H1 (cell line): ENCODE results near the gene RIPPLY2. TPM values are rescaled to one million over a fixed set of nuclear protein-coding genes. Genes with fewer than 3 reads are reported as not detected.
A peak's percentile ranks its signal among the peaks of the same experiment; 100 is the strongest.

ENCODE experiments used
- CTCF ChIA-PET: fragments of 300-600 bp; sonication (Branson Sonifier 250); formaldehyde crosslinking; loops from one replicate; lab custom pipeline; 2021; ENCODE audit not compliant: partially characterized antibody; lab: Charles Lee
- POLR2A ChIA-PET: fragments of 300-600 bp; sonication (Branson Sonifier 250); formaldehyde crosslinking; loops from one replicate; lab custom pipeline; 2021; ENCODE audit warnings: inconsistent platforms; ENCODE audit not compliant: partially characterized antibody; lab: Charles Lee
- DNase-seq, 2 experiments: peaks; one replicate each; pipeline versions ENCODE4 v3.0.0 to v3.0.0-alpha.2; 2010 to 2022; ENCODE audit warnings: low spot score in 2 of 2, low read depth in 1 of 2, mixed read lengths in 1 of 2
- FAIRE-seq: peaks from 2 replicates; lab custom pipeline; 2011; peaks lifted over from hg19 to GRCh38; lab: Jason Lieb, UNC
- H2AFZ ChIP-seq: 2 replicates; pipeline ENCODE4 v1.8.1; 2012; ENCODE audit warnings: low read length, inconsistent platforms
- H2AK5ac ChIP-seq: 2 replicates; pipeline ENCODE4 v1.6.1; 2013; ENCODE audit warnings: low read depth, low read length
- H2BK120ac ChIP-seq: replicated peaks from 2 replicates; pipeline ENCODE3; 2013; ENCODE audit warnings: low read depth, low read length, inconsistent platforms
- H2BK12ac ChIP-seq: 2 replicates; pipeline ENCODE4 v1.6.1; 2013; ENCODE audit warnings: low read depth, low read length
- H2BK15ac ChIP-seq: 2 replicates; pipeline ENCODE4 v1.6.1; 2013; ENCODE audit warnings: low read length
- H2BK20ac ChIP-seq: 2 replicates; pipeline ENCODE4 v1.6.1; 2013; ENCODE audit warnings: low read length
- H2BK5ac ChIP-seq: 2 replicates; pipeline ENCODE4 v1.6.1; 2013; ENCODE audit warnings: low read depth, low read length
- H3K14ac ChIP-seq: 2 replicates; pipeline ENCODE4 v1.6.1; 2013; ENCODE audit warnings: inconsistent platforms; ENCODE audit not compliant: insufficient read length
- H3K18ac ChIP-seq: 2 replicates; pipeline ENCODE4 v1.6.1; 2013; ENCODE audit warnings: low read length; ENCODE audit errors: extremely low read depth
- H3K23ac ChIP-seq: 2 replicates; pipeline ENCODE4 v1.6.1; 2013; ENCODE audit warnings: inconsistent platforms; ENCODE audit not compliant: insufficient read length
- H3K23me2 ChIP-seq: 2 replicates; pipeline ENCODE4 v1.6.1; 2013; ENCODE audit warnings: low read depth, low read length
- H3K27ac ChIP-seq: 2 replicates; pipeline ENCODE4 v1.6.1; 2011; ENCODE audit warnings: low read depth, low read length, inconsistent platforms
- H3K27me3 ChIP-seq, 4 experiments: replicated peaks in 1 of 4; 1 replicate in 1 of 4; 2 replicates in 3 of 4; pipeline versions ENCODE4 v1.6.1 to v1.8.1; 2011 to 2013; ENCODE audit warnings: low read length in 3 of 4, mild to moderate bottlenecking in 3 of 4, inconsistent platforms in 2 of 4, mixed read lengths in 2 of 4, moderate library complexity in 1 of 4; ENCODE audit not compliant: control insufficient read depth in 3 of 4, insufficient read depth in 3 of 4; ENCODE audit errors: extremely low read depth in 1 of 4
- H3K36me3 ChIP-seq, 4 experiments: 2 replicates each; pipeline versions ENCODE4 v1.6.1 to v1.8.1; 2011 to 2013; ENCODE audit warnings: mild to moderate bottlenecking in 4 of 4, low read length in 3 of 4, moderate library complexity in 2 of 4, control low read depth in 1 of 4, inconsistent platforms in 1 of 4; ENCODE audit not compliant: insufficient read depth in 4 of 4, control insufficient read depth in 2 of 4
- H3K4ac ChIP-seq: replicated peaks from 2 replicates; pipeline ENCODE3; 2013; ENCODE audit warnings: low read length, low read depth, mixed read lengths, inconsistent platforms; ENCODE audit not compliant: insufficient read length
- H3K4me1 ChIP-seq, 4 experiments: replicated peaks in 1 of 4; 1 replicate in 1 of 4; 2 replicates in 3 of 4; pipeline versions ENCODE4 v1.6.1 to v1.8.1; 2011 to 2013; ENCODE audit warnings: low read length in 3 of 4, inconsistent platforms in 2 of 4, mixed read lengths in 1 of 4; ENCODE audit not compliant: insufficient read depth in 4 of 4, control insufficient read depth in 3 of 4
- H3K4me2 ChIP-seq, 2 experiments: 2 replicates each; pipeline versions ENCODE4 v1.6.1 to v1.8.1; 2011 to 2013; ENCODE audit warnings: low read depth in 2 of 2, low read length in 2 of 2, control low read depth in 1 of 2, inconsistent platforms in 1 of 2, mild to moderate bottlenecking in 1 of 2; ENCODE audit not compliant: insufficient read depth in 1 of 2
- H3K4me3 ChIP-seq, 4 experiments: fragments of 200-600, 300-600 bp in 1 of 4; sonication (generic), shearing (Covaris generic), sonication (Bioruptor Twin) in 1 of 4; 2 replicates each; pipeline versions ENCODE4 v1.5.1 to v1.8.1; 2011 to 2016; ENCODE audit warnings: low read length in 4 of 4, low read depth in 3 of 4, control low read depth in 2 of 4, inconsistent platforms in 2 of 4, mild to moderate bottlenecking in 2 of 4, mixed read lengths in 1 of 4, moderate library complexity in 1 of 4; ENCODE audit not compliant: insufficient read depth in 2 of 4; ENCODE audit errors: extremely low read depth in 1 of 4
- H3K56ac ChIP-seq: replicated peaks from 2 replicates; pipeline ENCODE3; 2013; ENCODE audit warnings: low read depth, mild to moderate bottlenecking, mixed read lengths, low read length, inconsistent platforms; ENCODE audit not compliant: insufficient read length
- H3K79me1 ChIP-seq: 2 replicates; pipeline ENCODE4 v1.6.1; 2013; ENCODE audit warnings: low read depth, low read length, control low read depth
- H3K79me2 ChIP-seq, 2 experiments: 2 replicates each; pipeline versions ENCODE4 v1.6.1 to v1.8.1; 2012 to 2013; ENCODE audit warnings: low read length in 2 of 2, mild to moderate bottlenecking in 2 of 2, inconsistent platforms in 1 of 2; ENCODE audit not compliant: insufficient read depth in 2 of 2, control insufficient read depth in 1 of 2
- H3K9ac ChIP-seq, 4 experiments: replicated peaks in 1 of 4; 1 replicate in 1 of 4; 2 replicates in 3 of 4; pipeline versions ENCODE4 v1.6.1 to v1.8.1; 2011 to 2013; ENCODE audit warnings: low read depth in 3 of 4, low read length in 3 of 4, control low read depth in 2 of 4, mild to moderate bottlenecking in 2 of 4, moderate library complexity in 2 of 4, inconsistent platforms in 1 of 4; ENCODE audit errors: extremely low read depth in 1 of 4
- H3K9me3 ChIP-seq, 2 experiments: 2 replicates each; pipeline versions ENCODE4 v1.6.1 to v1.8.1; 2012 to 2013; ENCODE audit warnings: mild to moderate bottlenecking in 2 of 2, moderate library complexity in 2 of 2, control low read depth in 1 of 2, inconsistent platforms in 1 of 2, low read depth in 1 of 2, low read length in 1 of 2, mixed read lengths in 1 of 2; ENCODE audit not compliant: insufficient read depth in 2 of 2
- H4K20me1 ChIP-seq, 2 experiments: replicated peaks in 1 of 2; 2 replicates each; pipeline versions ENCODE3 to v1.8.1; 2011 to 2013; ENCODE audit warnings: inconsistent platforms in 2 of 2, low read length in 2 of 2, mild to moderate bottlenecking in 1 of 2; ENCODE audit not compliant: insufficient read depth in 2 of 2, control insufficient read depth in 1 of 2
- H4K5ac ChIP-seq: 2 replicates; pipeline ENCODE4 v1.6.1; 2013; ENCODE audit warnings: low read length, low read depth, mixed read lengths, inconsistent platforms; ENCODE audit not compliant: insufficient read length
- H4K8ac ChIP-seq: 2 replicates; pipeline ENCODE4 v1.8.0; 2013; ENCODE audit warnings: mild to moderate bottlenecking, moderate library complexity, low read length, inconsistent platforms; ENCODE audit not compliant: insufficient read depth; ENCODE audit errors: extremely low read depth
- H4K91ac ChIP-seq: replicated peaks from 2 replicates; pipeline ENCODE3; 2013; ENCODE audit warnings: low read length, mixed read lengths, inconsistent platforms; ENCODE audit not compliant: insufficient read length
- CEBPB ChIP-seq: IDR thresholded peaks from 2 replicates; pipeline ENCODE4 v1.6.1; 2012; ENCODE audit warnings: low read depth, low read length
- EZH2 ChIP-seq: fragments of 200-600 bp; sonication (generic); IDR thresholded peaks from 2 replicates; pipeline ENCODE4 v1.7.1; 2012; ENCODE audit warnings: low read depth, mild to moderate bottlenecking, moderate library complexity, low read length, inconsistent platforms; ENCODE audit not compliant: severe bottlenecking
- MAX ChIP-seq: IDR thresholded peaks from 2 replicates; pipeline ENCODE4 v1.6.1; 2012; ENCODE audit warnings: inconsistent platforms
- RBBP5 ChIP-seq: IDR thresholded peaks from 2 replicates; pipeline ENCODE4 v1.7.1; 2012; ENCODE audit warnings: low read depth, mild to moderate bottlenecking, inconsistent platforms, low read length, moderate library complexity, borderline replicate concordance
- WGBS, 2 experiments: shearing (Covaris generic) in 1 of 2; methylation state at CpG; one replicate each; pipeline versions ENCODE4 v1.1.6 to v1.1.7; 2013 to 2015; ENCODE audit warnings: low lambda C conversion rate in 2 of 2, mixed read lengths in 2 of 2, inconsistent platforms in 1 of 2, low coverage in 1 of 2, missing lambda C conversion rate in 1 of 2; ENCODE audit not compliant: insufficient replicate concordance in 2 of 2, insufficient coverage in 1 of 2, insufficient read length in 1 of 2; ENCODE audit errors: extremely low coverage in 1 of 2, missing lambda C conversion rate in 1 of 2; 5-methylcytosine and 5-hydroxymethylcytosine counted together
- long read RNA-seq, 2 experiments: library from RNA in 1 of 2; library from capped mRNA in 1 of 2; stranded (forward); transcript quantifications; one replicate each; pipeline ENCODE4 v2.0.0, GENCODE V29; 2021; ENCODE audit warnings: inconsistent platforms in 1 of 2
- polyA minus RNA-seq, 3 experiments: library from RNA; depleted of rRNA, polyadenylated mRNA; stranded (reverse); fragments of >200 nt; gene quantifications; 1 replicate in 2 of 3; 2 replicates in 1 of 3; pipeline ENCODE4 v1.2.3, GENCODE V29; 2011
- polyA plus RNA-seq, 7 experiments: library from polyadenylated mRNA; depleted of rRNA in 3 of 7; stranded (reverse) in 5 of 7; unstranded in 2 of 7; fragments of >200 nt in 5 of 7; fragments of 200-250 nt in 2 of 7; gene quantifications; 1 replicate in 5 of 7; 2 replicates in 1 of 7; 4 replicates in 1 of 7; pipeline versions ENCODE4 v1.2.1 to v1.2.3, GENCODE V29; 2011 to 2013; ENCODE audit warnings: missing spikeins in 2 of 7, mixed read lengths in 2 of 7
- total RNA-seq: library from RNA; stranded (reverse); fragmentation: NEBNext Ultra II Directional; extraction: Animal tissue kit (Norgen Biotek cat#: 25700); gene quantifications from 2 replicates; pipeline ENCODE4 v1.2.1, GENCODE V29; 2021

The RIPPLY2 gene, protein sequence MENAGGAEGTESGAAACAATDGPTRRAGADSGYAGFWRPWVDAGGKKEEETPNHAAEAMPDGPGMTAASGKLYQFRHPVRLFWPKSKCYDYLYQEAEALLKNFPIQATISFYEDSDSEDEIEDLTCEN
- 0.74 and 1.9 TPM in 2 replicates for total RNA-seq
- polyA plus RNA-seq (2011; rRNA removed) = 1.3 and 1.5 TPM in 2 replicates
- polyA plus RNA-seq (2011; cell fraction: cytosol; rRNA removed) = 1.7 TPM
- 0.19 TPM for polyA plus RNA-seq (2011; cell fraction: nucleus; rRNA removed)
- 1.8 to 3.6 TPM (median 2.3 TPM) in 4 replicates for polyA plus RNA-seq (2012, experiment 1 of 2)
- polyA plus RNA-seq (2012, experiment 2 of 2) = 5.4 TPM
- polyA plus RNA-seq (2013, experiment 1 of 2) = 1.5 TPM
- 1.6 TPM for polyA plus RNA-seq (2013, experiment 2 of 2)
- 0.27 TPM in 1 of 2 replicates, not detected in the other for polyA minus RNA-seq (2011; rRNA and poly(A)+ RNA removed)
- polyA minus RNA-seq (2011; cell fraction: cytosol; rRNA and poly(A)+ RNA removed) = not detected
- polyA minus RNA-seq (2011; cell fraction: nucleus; rRNA and poly(A)+ RNA removed) = 1.3 TPM
- long read RNA-seq, experiment 1, partial matches to known transcripts = 0 of 2 reads
- long read RNA-seq, experiment 1, other reads (novel, unspliced or antisense) = 0 of 2 reads
- long read RNA-seq, experiment 2 = 0 reads

- H3K23ac ChIP-seq = no peak within 1 kb of the TSS
- H3K27me3 ChIP-seq = peaks cover 1 to 32% (median 21%) of the 10 kb centered on the region in 4 experiments
- ChIA-PET POLR2A (interaction anchor here (0.6 to 1.7 kb wide), 4 partner anchors 32 to 216 kb away, joined by 3 to 4 read pairs (median 4); partner anchors contain the start of gene SNAP91), CTCF (interaction anchor here (1.0 to 3.2 kb wide), 4 partner anchors 12 to 238 kb away, joined by 3 to 10 read pairs (median 4); no protein-coding TSS in a partner anchor)
- peak within 1 kb of the TSS; percentile 65 for H3K18ac ChIP-seq
- 2% methylated on average over 73 of the region's 81 CpGs; no CpG with 5 or more reads in 1 of the 2 experiments for WGBS, 2 experiments
- no peaks in the 10 kb centered on the region for H3K79me1 ChIP-seq
- H2BK12ac ChIP-seq = peak within 1 kb of the TSS; percentile 33; the same call in 1 of the 2 replicates
- H3K36me3 ChIP-seq = no peaks in the 10 kb centered on the region
- H2BK15ac ChIP-seq = peak within 1 kb of the TSS; percentile 54; the same call in 1 of the 2 replicates
- peaks cover 14% of the 10 kb centered on the region for H3K23me2 ChIP-seq
- peaks cover 0 to 4% (median 0%) of the 10 kb centered on the region in 4 experiments; a peak in 3 of 7 replicates for H3K4me1 ChIP-seq
- no peak within 1 kb of the TSS for H4K5ac ChIP-seq
- no peak within 1 kb of the TSS for H3K4ac ChIP-seq
- no peak within 1 kb of the TSS for H3K14ac ChIP-seq
- H3K27ac ChIP-seq = no peak within 1 kb of the TSS
- peak within 1 kb of the TSS in 3 of 4 experiments; percentile 39 to 53 (median 42); a peak in 6 of 7 replicates for H3K9ac ChIP-seq
- peak within 1 kb of the TSS; percentile 99 for H2AFZ ChIP-seq
- H3K9me3 ChIP-seq = no peaks in the 10 kb centered on the region
- no peak within 1 kb of the TSS for H2AK5ac ChIP-seq
- H3K4me2 ChIP-seq = peak within 1 kb of the TSS; percentile 86 to 95
- H3K4me3 ChIP-seq = peak within 1 kb of the TSS; percentile 39 to 73 (median 68)
- H3K56ac ChIP-seq = peak within 1 kb of the TSS; percentile 20
- no peaks in the 10 kb centered on the region for H3K79me2 ChIP-seq
- FAIRE-seq = no peak
- peaks cover 0 to 1% of the 10 kb centered on the region in 2 experiments for H4K20me1 ChIP-seq
- H2BK120ac ChIP-seq = peak within 1 kb of the TSS; percentile 37
- H2BK20ac ChIP-seq = no peak within 1 kb of the TSS
- peak within 1 kb of the TSS; percentile 91 for H4K8ac ChIP-seq
- DNase-seq = peak; percentile 15 to 79
- H4K91ac ChIP-seq = peak within 1 kb of the TSS; percentile 65
- no peak within 1 kb of the TSS for H2BK5ac ChIP-seq
- TF ChIP-seq MAX (peak; percentile 95), RBBP5 (peak; percentile 94; the same call in 1 of the 2 replicates), EZH2 (peak; percentile 64), CEBPB (no peak)
Observed at GRCh38 chr6:83853178-83854000, at the start of gene RIPPLY2. Gene RIPPLY2, plus strand, starts transcription at chr6:83853360. Its CDS starts 57 bp downstream, at chr6:83853417.
